ENCODE measurements around the gene RNF181. TPM values are rescaled to one million over a fixed set of nuclear protein-coding genes. Genes with fewer than 3 reads are reported as not detected.

Gene RNF181
- total RNA-seq, 1 experiment from 2014 or later: 156 TPM

GRCh38 chr2:85551698-85552678 is 43.6 kb upstream of the RNF181 start:
- DNase-seq (ENCODE audit: low read depth, low spot score) (no peak), ATAC-seq (peak; percentile 55)
- POLR2A ChIA-PET: interaction anchor here (0.6 to 0.7 kb wide), 2 partner anchors 36 to 132 kb away, joined by 3 read pairs; no protein-coding TSS in a partner anchor
- CTCF ChIA-PET: interaction anchor here (0.5 to 2.7 kb wide), 5 partner anchors 14 to 253 kb away, joined by 4 to 13 read pairs (median 5); partner anchors contain the start of gene SH2D6
- Histone ChIP-seq H3K27ac (ENCODE audit: low read length) (peak overlapping the region; percentile 100), H3K27me3 (ENCODE audit: control insufficient read depth, insufficient read depth, low read length) (no peaks in the 10 kb centered on the region), H3K9me3 (ENCODE audit: control insufficient read depth, insufficient read depth, low read depth, low read length) (no peaks in the 10 kb centered on the region), H3K4me3 (ENCODE audit: low read depth in 2 of 2, low read length in 2 of 2) (no peak overlapping the region), H3K4me1 (ENCODE audit: control insufficient read depth, insufficient read depth, low read length) (peaks cover 50% of the 10 kb centered on the region), H3K36me3 (ENCODE audit: control insufficient read depth, insufficient read depth, low read length) (peaks cover 11% of the 10 kb centered on the region)
- intact Hi-C loops (cut with micrococcal nuclease; ENCODE audit: unreplicated experiment) (loop anchor here (1.0 kb wide), 2 partner anchors 131 to 161 kb away; no protein-coding TSS in a partner anchor), in situ Hi-C loops (cut with HindIII; ENCODE audit: low pct_unique_long_range_greater_than_20kb, low sequenced_read_pairs) (no loop called here)
- TF ChIP-seq TCF7L2 (IDR thresholded peaks at IDR 0.05; ENCODE audit: low read depth, low read length) (no peak), CTCF (IDR thresholded peaks at IDR 0.05) (peak; percentile 90), POLR2AphosphoS5 (IDR thresholded peaks at IDR 0.05; ENCODE audit: low read depth, low read length) (peak; percentile 61)
- no TSS peak for BruUV-seq (replicated peaks)

- no peak overlapping the region; the same call in 1 of the 2 replicates for H3K27ac ChIP-seq (ENCODE audit: low read length)
- intact Hi-C loops (cut with micrococcal nuclease; ENCODE audit: unreplicated experiment) (no loop called here), in situ Hi-C loops (cut with HindIII; ENCODE audit: low pct_unique_long_range_greater_than_20kb, low sequenced_read_pairs) (no loop called here)
- CTCF ChIA-PET: interaction anchor here (1.0 to 2.7 kb wide), 3 partner anchors 134 to 254 kb away, joined by 4 to 13 read pairs (median 6); partner anchors contain the start of gene SH2D6
- TF ChIP-seq POLR2AphosphoS5 (IDR thresholded peaks at IDR 0.05; ENCODE audit: low read depth, low read length) (no peak), CTCF (IDR thresholded peaks at IDR 0.05) (no peak), SIN3A (IDR thresholded peaks at IDR 0.05; ENCODE audit: borderline replicate concordance, insufficient read depth, low read depth, low read length) (no peak), REST (IDR thresholded peaks at IDR 0.05; ENCODE audit: insufficient read depth in 1 of 2, low read depth in 2 of 2, low read length in 1 of 2) (no peak), TCF7L2 (IDR thresholded peaks at IDR 0.05; ENCODE audit: low read depth, low read length) (no peak)
- no peaks in the 10 kb centered on the region for H3K9me3 ChIP-seq (ENCODE audit: control insufficient read depth, insufficient read depth, low read depth, low read length)
- H3K36me3 ChIP-seq (ENCODE audit: control insufficient read depth, insufficient read depth, low read length): peaks cover 11% of the 10 kb centered on the region
- ATAC-seq (no peak), DNase-seq (ENCODE audit: low read depth, low spot score) (no peak)
- POLR2A ChIA-PET: interaction anchor here (0.6 kb wide), 1 partner anchor 34 kb away, joined by 3 read pairs; no protein-coding TSS in a partner anchor
- no TSS peak for BruUV-seq (replicated peaks)
- H3K4me1 ChIP-seq (ENCODE audit: control insufficient read depth, insufficient read depth, low read length): peaks cover 38% of the 10 kb centered on the region
- no peaks in the 10 kb centered on the region for H3K27me3 ChIP-seq (ENCODE audit: control insufficient read depth, insufficient read depth, low read length)
- no peak overlapping the region for H3K4me3 ChIP-seq (ENCODE audit: low read depth in 2 of 2, low read length in 2 of 2)
These were observed 42.4 kb upstream of the RNF181 start for GRCh38 chr2:85553184-85553583.

All from Panc1 (cell line).